ENCODE data around the gene XXYLT1. TPM values are rescaled to one million over a fixed set of nuclear protein-coding genes. Genes with fewer than 3 reads are reported as not detected.

XXYLT1 gene
- total RNA-seq, 2 experiments from 2014 or later: 3.1 to 3.7 TPM

GRCh38 chr3:195032106-195032759, 238.7 kb downstream of the XXYLT1 start:
- no peak overlapping the region for H3K4me3 ChIP-seq (ENCODE audit: low read length)
- H3K4me1 ChIP-seq (ENCODE audit: insufficient read depth, low read length): no peaks in the 10 kb centered on the region
- intact Hi-C loops (cut with DNase I, micrococcal nuclease): no loop called here
- ATAC-seq (ENCODE audit: poor library complexity) (no peak), DNase-seq (no peak)
- H3K27me3 Mint-ChIP-seq: no peaks in the 10 kb centered on the region
- TF ChIP-seq CTCF (IDR thresholded peaks at IDR 0.05): no peak
- H3K9me3 Mint-ChIP-seq: no peaks in the 10 kb centered on the region
- CTCF ChIA-PET: no interaction called here
- no peak overlapping the region for H3K4me3 Mint-ChIP-seq
- POLR2A ChIA-PET: interaction anchor here (0.5 kb wide), 1 partner anchor 710 kb away, joined by 3 read pairs; no protein-coding TSS in a partner anchor
- no peaks in the 10 kb centered on the region for H3K4me1 Mint-ChIP-seq (ENCODE audit: low read depth)
- peaks cover 0 to 3% of the 10 kb centered on the region in 2 experiments for H3K9me3 ChIP-seq (ENCODE audit: control insufficient read depth in 1 of 2, insufficient read depth in 1 of 2, low read length in 2 of 2)
- H3K36me3 ChIP-seq (ENCODE audit: insufficient read depth, low read length): no peaks in the 10 kb centered on the region
- no peaks in the 10 kb centered on the region for H3K36me3 Mint-ChIP-seq (ENCODE audit: low read depth)
- H3K27ac Mint-ChIP-seq: no peak overlapping the region
- H3K27ac ChIP-seq (ENCODE audit: low read depth in 1 of 2, low read length in 2 of 2): no peak overlapping the region
- no peaks in the 10 kb centered on the region for H3K27me3 ChIP-seq (ENCODE audit: control insufficient read depth in 1 of 2, insufficient read depth in 2 of 2, low read length in 2 of 2)

- H3K4me3 ChIP-seq (ENCODE audit: low read length): no peak overlapping the region
- Mint-ChIP-seq H3K27me3 (no peaks in the 10 kb centered on the region), H3K36me3 (ENCODE audit: low read depth) (no peaks in the 10 kb centered on the region), H3K27ac (no peak overlapping the region), H3K4me3 (no peak overlapping the region), H3K9me3 (no peaks in the 10 kb centered on the region), H3K4me1 (ENCODE audit: low read depth) (no peaks in the 10 kb centered on the region)
- TF ChIP-seq CTCF (IDR thresholded peaks at IDR 0.05): no peak
- ChIA-PET POLR2A (interaction anchor here (0.5 to 1.3 kb wide), 2 partner anchors 360 to 711 kb away, joined by 3 read pairs; partner anchors contain the start of gene LSG1), CTCF (no interaction called here)
- peaks cover 0 to 3% of the 10 kb centered on the region in 2 experiments for H3K9me3 ChIP-seq (ENCODE audit: control insufficient read depth in 1 of 2, insufficient read depth in 1 of 2, low read length in 2 of 2)
- DNase-seq (no peak), ATAC-seq (ENCODE audit: poor library complexity) (no peak)
- intact Hi-C loops (cut with DNase I, micrococcal nuclease): no loop called here
- H3K27me3 ChIP-seq (ENCODE audit: control insufficient read depth in 1 of 2, insufficient read depth in 2 of 2, low read length in 2 of 2): no peaks in the 10 kb centered on the region
- no peaks in the 10 kb centered on the region for H3K4me1 ChIP-seq (ENCODE audit: insufficient read depth, low read length)
- H3K36me3 ChIP-seq (ENCODE audit: insufficient read depth, low read length): no peaks in the 10 kb centered on the region
- no peak overlapping the region for H3K27ac ChIP-seq (ENCODE audit: low read depth in 1 of 2, low read length in 2 of 2)
Observed at GRCh38 chr3:195031574-195032003, 239.4 kb downstream of the XXYLT1 start.

GRCh38 chr3:195030791-195031321, 240.1 kb downstream of the XXYLT1 start:
- POLR2A ChIA-PET: interaction anchor here (1.3 kb wide), 1 partner anchor 359 kb away, joined by 3 read pairs; the partner anchor contains the start of gene LSG1
- no peaks in the 10 kb centered on the region for H3K4me1 Mint-ChIP-seq (ENCODE audit: low read depth)

More at GRCh38 chr3:195030791-195031321, 240.1 kb downstream of the XXYLT1 start:
- Mint-ChIP-seq H3K36me3 (ENCODE audit: low read depth) (no peaks in the 10 kb centered on the region), H3K27me3 (no peaks in the 10 kb centered on the region), H3K9me3 (no peaks in the 10 kb centered on the region), H3K27ac (no peak overlapping the region), H3K4me3 (no peak overlapping the region)
- CTCF ChIA-PET: no interaction called here
- Histone ChIP-seq H3K9me3 (ENCODE audit: control insufficient read depth in 1 of 2, insufficient read depth in 1 of 2, low read length in 2 of 2) (peaks cover 0 to under 1% of the 10 kb centered on the region in 2 experiments), H3K4me3 (ENCODE audit: low read length) (no peak overlapping the region), H3K27ac (ENCODE audit: low read depth in 1 of 2, low read length in 2 of 2) (no peak overlapping the region), H3K27me3 (ENCODE audit: control insufficient read depth in 1 of 2, insufficient read depth in 2 of 2, low read length in 2 of 2) (no peaks in the 10 kb centered on the region), H3K36me3 (ENCODE audit: insufficient read depth, low read length) (no peaks in the 10 kb centered on the region), H3K4me1 (ENCODE audit: insufficient read depth, low read length) (no peaks in the 10 kb centered on the region)
- ATAC-seq (ENCODE audit: poor library complexity): no peak
- intact Hi-C loops (cut with DNase I, micrococcal nuclease): no loop called here
- no peak for DNase-seq
- TF ChIP-seq CTCF (IDR thresholded peaks at IDR 0.05): no peak
